K562 (cell line): ENCODE measurements around the gene APCDD1L.

ENCODE experiments used
- BRCA1 ChIP-seq, 2 experiments: fragments of 450-650 bp in 1 of 2; sonication (generic) in 1 of 2; formaldehyde crosslinking in 1 of 2; IDR thresholded peaks; 2 replicates each; pipeline versions ENCODE4 v1.5.0 to v1.6.1; 2017 to 2020; ENCODE audit warnings: mild to moderate bottlenecking in 1 of 2, missing genetic modification reagents in 1 of 2
- POLR2AphosphoS5 ChIP-seq: IDR thresholded peaks from 2 replicates; pipeline ENCODE4 v1.6.1; 2011; ENCODE audit warnings: mild to moderate bottlenecking, low read depth, low read length, moderate library complexity; ENCODE audit not compliant: control insufficient read depth, insufficient read depth
- TF ChIP-seq, protein P1 (sequence below), 3 experiments: IDR thresholded peaks in 2 of 3; conservative IDR thresholded peaks in 1 of 3; 2 replicates each; pipeline ENCODE4 v1.5.1; 2011 to 2012; ENCODE audit warnings: low read length in 3 of 3, mild to moderate bottlenecking in 3 of 3, control low read depth in 2 of 3, improper control_type of control experiment in 1 of 3, inconsistent platforms in 1 of 3, low read depth in 1 of 3, mixed read lengths in 1 of 3, moderate library complexity in 1 of 3; ENCODE audit not compliant: insufficient read depth in 2 of 3

DNA sequence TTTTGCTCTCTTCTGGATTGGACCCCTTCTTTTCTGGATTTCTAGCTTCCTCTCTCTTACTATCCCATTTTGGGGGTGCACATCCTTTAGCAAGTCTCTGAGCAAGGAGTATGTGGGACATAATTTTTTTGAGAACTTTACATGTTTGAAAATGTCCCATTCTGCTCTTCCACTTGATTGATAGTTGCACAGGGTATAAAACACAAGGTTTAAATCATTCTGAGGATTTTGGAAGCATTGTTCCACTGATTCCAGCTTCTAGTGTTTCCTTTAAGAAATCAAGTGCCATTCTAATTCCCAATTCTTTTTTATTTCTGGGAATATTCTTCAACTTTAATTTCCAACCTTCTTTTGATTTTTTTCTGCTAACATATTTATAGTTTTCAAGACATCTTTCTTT lies 60.7 kb downstream of the APCDD1L start:
- TF ChIP-seq BRCA1 (IDR thresholded peaks at IDR 0.05) (no peak), BRCA1 (CRISPR knock-in tag; IDR thresholded peaks at IDR 0.05) (no peak), POLR2AphosphoS5 (no peak)
- TF ChIP-seq, protein P1, sequence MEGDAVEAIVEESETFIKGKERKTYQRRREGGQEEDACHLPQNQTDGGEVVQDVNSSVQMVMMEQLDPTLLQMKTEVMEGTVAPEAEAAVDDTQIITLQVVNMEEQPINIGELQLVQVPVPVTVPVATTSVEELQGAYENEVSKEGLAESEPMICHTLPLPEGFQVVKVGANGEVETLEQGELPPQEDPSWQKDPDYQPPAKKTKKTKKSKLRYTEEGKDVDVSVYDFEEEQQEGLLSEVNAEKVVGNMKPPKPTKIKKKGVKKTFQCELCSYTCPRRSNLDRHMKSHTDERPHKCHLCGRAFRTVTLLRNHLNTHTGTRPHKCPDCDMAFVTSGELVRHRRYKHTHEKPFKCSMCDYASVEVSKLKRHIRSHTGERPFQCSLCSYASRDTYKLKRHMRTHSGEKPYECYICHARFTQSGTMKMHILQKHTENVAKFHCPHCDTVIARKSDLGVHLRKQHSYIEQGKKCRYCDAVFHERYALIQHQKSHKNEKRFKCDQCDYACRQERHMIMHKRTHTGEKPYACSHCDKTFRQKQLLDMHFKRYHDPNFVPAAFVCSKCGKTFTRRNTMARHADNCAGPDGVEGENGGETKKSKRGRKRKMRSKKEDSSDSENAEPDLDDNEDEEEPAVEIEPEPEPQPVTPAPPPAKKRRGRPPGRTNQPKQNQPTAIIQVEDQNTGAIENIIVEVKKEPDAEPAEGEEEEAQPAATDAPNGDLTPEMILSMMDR (IDR thresholded peaks at IDR 0.05 in 2 of 3, conservative IDR thresholded peaks at IDR 0.05 in 1 of 3; ENCODE audit: insufficient read depth in 2 of 3, low read depth in 1 of 3, low read length in 3 of 3), result no peak
